Measurements from ENCODE around the gene NME5. TPM values are rescaled to one million over a fixed set of nuclear protein-coding genes. Genes with fewer than 3 reads are reported as not detected.

NME5 gene
- total RNA-seq, 1 experiment from 2014 or later = 3.1 TPM

- no peak overlapping the region for H3K4me3 ChIP-seq (replicated peaks in 1 of 2; ENCODE audit: low read depth in 1 of 2, low read length in 2 of 2)
- TF ChIP-seq SRF (IDR thresholded peaks at IDR 0.05; ENCODE audit: low read depth) (no peak), POLR2AphosphoS5 (IDR thresholded peaks at IDR 0.05; ENCODE audit: low read depth, low read length) (no peak), JUND (IDR thresholded peaks at IDR 0.05) (no peak), RAD21 (IDR thresholded peaks at IDR 0.05; ENCODE audit: low read depth) (no peak), ZNF274 (IDR thresholded peaks at IDR 0.05; ENCODE audit: low read depth, low read length) (no peak), POLR2A (IDR thresholded peaks at IDR 0.05; ENCODE audit: borderline replicate concordance, extremely low read depth, insufficient read depth, insufficient read length) (no peak), EZH2 (IDR thresholded peaks at IDR 0.05) (no peak), MAX (IDR thresholded peaks at IDR 0.05) (no peak), CBX3 (IDR thresholded peaks at IDR 0.05; ENCODE audit: low read depth) (no peak), EZH2phosphoT487 (IDR thresholded peaks at IDR 0.05; ENCODE audit: borderline replicate concordance) (no peak), REST (IDR thresholded peaks at IDR 0.05; ENCODE audit: low read depth) (no peak), ZFX (IDR thresholded peaks at IDR 0.05) (no peak), YY1 (IDR thresholded peaks at IDR 0.05; ENCODE audit: extremely low read depth, insufficient replicate concordance, low read depth, low read length) (no peak), SP1 (IDR thresholded peaks at IDR 0.05; ENCODE audit: low read depth) (no peak), ZBTB33 (IDR thresholded peaks at IDR 0.05; ENCODE audit: extremely low read depth, insufficient replicate concordance, low read length) (no peak), CTCF (IDR thresholded peaks at IDR 0.05 in 2 of 3, conservative IDR thresholded peaks at IDR 0.05 in 1 of 3; ENCODE audit: borderline replicate concordance in 1 of 3, insufficient read depth in 1 of 3, low read depth in 2 of 3, low read length in 2 of 3) (no peak)
- CTCF ChIA-PET = interaction anchor here (1.0 to 6.6 kb wide), 7 partner anchors 9 to 449 kb away, joined by 3 to 67 read pairs (median 7); no protein-coding TSS in a partner anchor
- no peaks in the 10 kb centered on the region for H3K79me2 ChIP-seq (ENCODE audit: insufficient read depth, low read length)
- H3K9ac ChIP-seq (ENCODE audit: low read length) = no peak overlapping the region
- intact Hi-C loops (cut with micrococcal nuclease) = no loop called here
- peak overlapping the region; percentile 90 for H2AFZ ChIP-seq (ENCODE audit: low read depth, low read length, poor library complexity, severe bottlenecking)
- no peaks in the 10 kb centered on the region for H3K9me3 ChIP-seq (ENCODE audit: control insufficient read depth in 1 of 2, insufficient read depth in 1 of 2, low read depth in 1 of 2, low read length in 2 of 2)
- H3K36me3 ChIP-seq (ENCODE audit: control insufficient read depth in 1 of 2, insufficient read depth in 2 of 2, low read length in 2 of 2) = no peaks in the 10 kb centered on the region
- ATAC-seq (no peak), DNase-seq (ENCODE audit: low read depth, low spot score) (no peak)
- no peaks in the 10 kb centered on the region for H3K9me2 ChIP-seq (ENCODE audit: insufficient read depth)
- no peaks in the 10 kb centered on the region for H3K27me3 ChIP-seq (ENCODE audit: insufficient read depth, low read length)
- no peak overlapping the region for H3K27ac ChIP-seq (ENCODE audit: low read depth, low read length)
- no TSS peak for BruUV-seq (replicated peaks)
- no peaks in the 10 kb centered on the region for H3K4me1 ChIP-seq (ENCODE audit: control insufficient read depth in 1 of 2, insufficient read depth in 2 of 2, low read length in 2 of 2)
- RAD21 ChIA-PET (ENCODE audit: low non-redundant PET in 1 of 2, low total read pairs in 2 of 2, uncharacterized antibody in 2 of 2, unreplicated experiment in 2 of 2) = interaction anchor here (1.4 to 2.3 kb wide), 2 partner anchors 55 kb away, joined by 4 to 7 read pairs; no protein-coding TSS in a partner anchor
- POLR2A ChIA-PET = interaction anchor here (2.4 kb wide), 1 partner anchor 55 kb away, joined by 7 read pairs; no protein-coding TSS in a partner anchor
- no peak overlapping the region for H3K4me2 ChIP-seq (ENCODE audit: low read length)
- H4K20me1 ChIP-seq (ENCODE audit: insufficient read depth) = no peaks in the 10 kb centered on the region
Measured at GRCh38 chr5:138078006-138078643, 61.1 kb downstream of the NME5 start.

Data from HCT116 (cell line).